Mucosa of descending colon (tissue), 3 donors: ENCODE data around the gene ARMC2. TPM values are rescaled to one million over a fixed set of nuclear protein-coding genes. Genes with fewer than 3 reads are reported as not detected.
"Not testable (repeated sequence)": the region's sequence is repeated elsewhere in the genome, so short reads cannot be mapped to it uniquely, and the experiment has no call there.

Experiments
- ATAC-seq: fragments of 200-7000 bp; cut with Tn5 transposase; one replicate; pipeline ENCODE4 v1.9.1; 2020; ENCODE audit warnings: mild to moderate bottlenecking, moderate library complexity
- DNase-seq, 3 donors: peaks; one replicate each; pipeline ENCODE4 v3.0.0-alpha.2; 2020
- H3K36me3 ChIP-seq: fragments of 200-600 bp; one replicate; pipeline ENCODE4 v1.8.0; 2021; ENCODE audit warnings: low read depth, mild to moderate bottlenecking
- H3K4me1 ChIP-seq: fragments of 200-600 bp; one replicate; pipeline ENCODE4 v1.8.0; 2021; ENCODE audit warnings: low read depth, mild to moderate bottlenecking
- H3K4me3 ChIP-seq: fragments of 200-600 bp; one replicate; pipeline ENCODE4 v1.8.0; 2021; ENCODE audit warnings: mild to moderate bottlenecking
- H3K9me3 ChIP-seq: fragments of 200-600 bp; one replicate; pipeline ENCODE4 v1.8.0; 2021; ENCODE audit warnings: mild to moderate bottlenecking
- CTCF ChIP-seq: fragments of 200-600 bp; IDR thresholded peaks from one replicate; pipeline ENCODE4 v1.8.0; 2022; ENCODE audit warnings: antibody characterized with exemption, mild to moderate bottlenecking
- intact Hi-C, 2 donors: fragments of 100-400 bp; cut with DNase I in 1 of 2; cut with micrococcal nuclease in 1 of 2; formaldehyde crosslinking; loops; one replicate each; pipeline versions ENCODE4 v1.11.0 to v1.11.1; 2022; cut with DNase I, micrococcal nuclease
- total RNA-seq, 3 donors: library from RNA; stranded (reverse); fragmentation: NEBNext Ultra II Directional in 2 of 3; extraction: Animal tissue kit (Norgen Biotek cat#: 25700) in 2 of 3; gene quantifications; one replicate each; pipeline versions ENCODE4 v1.2.1 to v1.2.4, GENCODE V29; 2021 to 2023
- donor health status: DM: no; HTN: no; CAD: no; lungs with moderate emphysema.
- donor health status: DM: no; HTN: no; CAD: no.
- donor health status: DM: no; HTN: yes; CAD: no.

ARMC2 gene
- total RNA-seq, 3 donors from 2014 or later = 3.5 to 5.5 (median 4.8) TPM

- H3K4me1 ChIP-seq = no peaks in the 10 kb centered on the region
- H3K36me3 ChIP-seq = no peaks in the 10 kb centered on the region
- no peak for TF ChIP-seq CTCF
- H3K9me3 ChIP-seq = no peaks in the 10 kb centered on the region
- ATAC-seq (no peak), DNase-seq (no peak)
- intact Hi-C loops = no loop called here
- no peak overlapping the region for H3K4me3 ChIP-seq
Measured at GRCh38 chr6:108807928-108808327, 40.3 kb upstream of the ARMC2 start.

GRCh38 chr6:108809211-108809610 is 39.0 kb upstream of the ARMC2 start:
- Histone ChIP-seq H3K4me1 (no peaks in the 10 kb centered on the region), H3K9me3 (peaks cover 4% of the 10 kb centered on the region), H3K36me3 (no peaks in the 10 kb centered on the region), H3K4me3 (no peak overlapping the region)
- DNase-seq (no peak), ATAC-seq (no peak)
- intact Hi-C loops = no loop called here
- no peak for TF ChIP-seq CTCF

- Histone ChIP-seq H3K36me3 (no peaks in the 10 kb centered on the region), H3K9me3 (peaks cover 4% of the 10 kb centered on the region), H3K4me1 (no peaks in the 10 kb centered on the region), H3K4me3 (no peak overlapping the region)
- ATAC-seq (no peak), DNase-seq (no peak)
- no peak for TF ChIP-seq CTCF
- intact Hi-C loops = no loop called here
Measured at GRCh38 chr6:108810057-108810643, 38.1 kb upstream of the ARMC2 start.

GRCh38 chr6:108811490-108811889 is 36.7 kb upstream of the ARMC2 start:
- H3K36me3 ChIP-seq = no peaks in the 10 kb centered on the region
- intact Hi-C loops = no loop called here
- peaks cover 4% of the 10 kb centered on the region for H3K9me3 ChIP-seq
- ATAC-seq = no peak
- H3K4me1 ChIP-seq = no peaks in the 10 kb centered on the region
- no peak overlapping the region for H3K4me3 ChIP-seq
- no peak for TF ChIP-seq CTCF
- no peak for DNase-seq

GRCh38 chr6:108813218-108813617 is 35.0 kb upstream of the ARMC2 start:
- H3K36me3 ChIP-seq, H3K4me1 ChIP-seq, ATAC-seq, intact Hi-C loops, DNase-seq, H3K9me3 ChIP-seq, H3K4me3 ChIP-seq: not testable (repeated sequence)

GRCh38 chr6:108817276-108817675 is 30.9 kb upstream of the ARMC2 start:
- H3K4me3 ChIP-seq, DNase-seq, intact Hi-C loops, H3K36me3 ChIP-seq, ATAC-seq, H3K9me3 ChIP-seq, H3K4me1 ChIP-seq: not testable (repeated sequence)

GRCh38 chr6:108820006-108820405 is 28.2 kb upstream of the ARMC2 start:
- DNase-seq = no peak
- peaks cover 6% of the 10 kb centered on the region for H3K9me3 ChIP-seq
- intact Hi-C loops = no loop called here

More at GRCh38 chr6:108820006-108820405, 28.2 kb upstream of the ARMC2 start:
- Histone ChIP-seq H3K4me1 (no peaks in the 10 kb centered on the region), H3K4me3 (no peak overlapping the region), H3K36me3 (no peaks in the 10 kb centered on the region)
- TF ChIP-seq CTCF = no peak
- ATAC-seq = no peak
